Gastrocnemius medialis (tissue), 4 donors: ENCODE results near the gene CIZ1. TPM values are rescaled to one million over a fixed set of nuclear protein-coding genes. Genes with fewer than 3 reads are reported as not detected.

Experiments
- ATAC-seq, 2 donors: fragments of 150-250 bp; one replicate each; pipeline ENCODE4 v1.9.1; 2016
- DNase-seq, 2 donors: peaks; one replicate each; pipeline ENCODE4 v3.0.0-alpha.2; 2019
- H3K27ac ChIP-seq, 4 donors: fragments of 200-600 bp; sonication (generic); 1 replicate in 1 of 4; 2 replicates in 3 of 4; pipeline ENCODE4 v1.5.1; 2016 to 2018; ENCODE audit warnings: mild to moderate bottlenecking in 2 of 4, moderate library complexity in 1 of 4
- H3K27me3 ChIP-seq, 3 donors: fragments of 200-600 bp; sonication (generic) in 2 of 3; 1 replicate in 1 of 3; 2 replicates in 2 of 3; pipeline versions ENCODE4 v1.5.1 to v1.6.0; 2016 to 2019; ENCODE audit warnings: mild to moderate bottlenecking in 1 of 3, moderate library complexity in 1 of 3
- H3K36me3 ChIP-seq, 2 donors: fragments of 200-600 bp; sonication (generic) in 1 of 2; one replicate each; pipeline ENCODE4 v1.5.1; 2017 to 2018
- H3K4me1 ChIP-seq, 2 donors: fragments of 200-600 bp; sonication (generic) in 1 of 2; one replicate each; pipeline ENCODE4 v1.5.1; 2016 to 2017; ENCODE audit warnings: mild to moderate bottlenecking in 2 of 2
- H3K4me3 ChIP-seq, 4 donors: fragments of 200-600 bp; sonication (generic) in 3 of 4; 1 replicate in 1 of 4; 2 replicates in 3 of 4; pipeline ENCODE4 v1.5.1; 2016 to 2019; ENCODE audit warnings: mild to moderate bottlenecking in 2 of 4
- H3K9me3 ChIP-seq, 3 donors: fragments of 200-600 bp; sonication (generic) in 2 of 3; 1 replicate in 1 of 3; 2 replicates in 2 of 3; pipeline ENCODE4 v1.5.1; 2016 to 2019
- CTCF ChIP-seq, 5 experiments: fragments of 450-650 bp in 3 of 5; fragments of 200-600 bp in 2 of 5; sonication (generic) in 2 of 5; IDR thresholded peaks in 4 of 5; conservative IDR thresholded peaks in 1 of 5; 1 replicate in 4 of 5; 2 replicates in 1 of 5; pipeline ENCODE4 v1.5.1; 2016 to 2019; ENCODE audit warnings: antibody characterized with exemption in 5 of 5, mild to moderate bottlenecking in 3 of 5, moderate library complexity in 3 of 5
- POLR2A ChIP-seq, 2 donors: fragments of 450-650 bp; IDR thresholded peaks; one replicate each; pipeline ENCODE4 v1.6.1; 2017; ENCODE audit warnings: antibody characterized with exemption in 2 of 2, mild to moderate bottlenecking in 2 of 2, moderate library complexity in 2 of 2
- in situ Hi-C, 4 donors: fragments of 200-750 bp; cut with MboI; loops; one replicate each; pipeline versions ENCODE4 v1.15.0 to v1.8.0; 2017; ENCODE audit warnings: low sequenced_read_pairs in 4 of 4
- intact Hi-C: fragments of 100-400 bp; cut with DNase I; formaldehyde crosslinking; loops from one replicate; pipeline ENCODE4 v1.15.1; 2023; ENCODE audit warnings: low total_unique reads
- total RNA-seq, 4 donors: library from RNA; depleted of rRNA; stranded (reverse); fragments of >200 nt; gene quantifications; one replicate each; pipeline versions ENCODE4 v1.1.0 to v1.2.3, GENCODE V29; 2016

CIZ1 gene
- total RNA-seq, 4 donors from 2014 or later = 47.8 to 61.3 (median 53.0) TPM

- H3K4me3 ChIP-seq = no peak overlapping the region
- ATAC-seq = no peak
Measured at GRCh38 chr9:128145536-128145935, 45.8 kb downstream of the CIZ1 start.

DNA sequence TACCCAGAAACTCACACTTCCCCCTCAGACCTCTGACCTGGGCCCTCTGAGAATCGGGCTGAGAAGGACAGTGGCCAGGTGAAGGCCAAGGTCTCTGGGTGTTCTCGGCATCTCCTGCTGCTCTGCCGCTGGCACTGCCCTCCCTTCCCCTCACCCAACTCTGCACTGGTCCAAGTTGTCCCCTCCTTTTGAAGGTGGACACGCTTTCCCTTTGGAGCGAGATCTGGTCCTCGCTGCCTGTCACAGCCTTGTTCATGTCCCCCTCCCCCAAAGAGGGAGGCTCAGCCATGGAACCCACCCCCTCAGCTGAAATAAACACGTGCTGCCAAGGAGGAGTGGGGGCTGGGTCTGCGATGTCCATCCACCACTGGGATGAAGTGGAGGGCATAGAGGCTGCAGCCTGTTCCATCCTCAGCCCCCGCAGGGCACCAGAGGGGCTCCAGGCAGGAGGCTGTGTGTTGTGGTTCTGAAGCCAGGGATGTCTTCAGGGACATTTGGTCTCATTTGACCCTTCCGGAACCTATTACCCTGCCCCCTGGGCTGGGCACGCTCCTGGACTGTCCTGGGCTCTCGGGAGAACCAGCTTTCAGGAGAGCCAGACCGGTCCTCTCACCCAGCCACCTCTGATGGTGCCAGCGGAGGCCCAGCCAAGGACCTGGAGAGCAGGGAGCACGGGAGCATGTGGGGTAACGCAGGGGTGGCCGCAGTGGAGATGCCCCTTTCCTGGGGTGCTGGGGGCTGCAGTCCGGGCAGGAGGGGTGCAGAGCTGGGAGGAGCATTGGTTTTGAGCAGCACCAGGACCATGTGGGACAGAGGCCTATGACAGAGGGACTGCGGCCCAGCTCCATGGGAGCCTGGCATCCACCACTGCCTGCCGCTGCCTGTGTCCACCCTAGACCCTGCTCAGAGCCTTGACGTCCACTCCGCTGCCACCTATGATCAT, 46.9 kb downstream of the CIZ1 start:
- no peak for TF ChIP-seq CTCF (IDR thresholded peaks at IDR 0.05 in 4 of 5, conservative IDR thresholded peaks at IDR 0.05 in 1 of 5)
- TF ChIP-seq POLR2A (IDR thresholded peaks at IDR 0.05) = no peak
- intact Hi-C loops (no loop called here), in situ Hi-C loops (no loop called here)
- Histone ChIP-seq H3K4me1 (peaks cover 0 to 7% of the 10 kb centered on the region in 2 donors), H3K9me3 (no peaks in the 10 kb centered on the region), H3K36me3 (no peaks in the 10 kb centered on the region), H3K4me3 (no peak overlapping the region), H3K27me3 (no peaks in the 10 kb centered on the region), H3K27ac (no peak overlapping the region)
- no peak for ATAC-seq
- no peak for DNase-seq

More at GRCh38 chr9:128145536-128145935, 45.8 kb downstream of the CIZ1 start:
- no peak for DNase-seq
- intact Hi-C loops (no loop called here), in situ Hi-C loops (no loop called here)
- Histone ChIP-seq H3K4me1 (peaks cover 0 to 8% of the 10 kb centered on the region in 2 donors), H3K27ac (no peak overlapping the region), H3K27me3 (no peaks in the 10 kb centered on the region), H3K9me3 (no peaks in the 10 kb centered on the region), H3K36me3 (no peaks in the 10 kb centered on the region)
- no peak for TF ChIP-seq CTCF (IDR thresholded peaks at IDR 0.05 in 4 of 5, conservative IDR thresholded peaks at IDR 0.05 in 1 of 5)
- no peak for TF ChIP-seq POLR2A (IDR thresholded peaks at IDR 0.05)

DNA sequence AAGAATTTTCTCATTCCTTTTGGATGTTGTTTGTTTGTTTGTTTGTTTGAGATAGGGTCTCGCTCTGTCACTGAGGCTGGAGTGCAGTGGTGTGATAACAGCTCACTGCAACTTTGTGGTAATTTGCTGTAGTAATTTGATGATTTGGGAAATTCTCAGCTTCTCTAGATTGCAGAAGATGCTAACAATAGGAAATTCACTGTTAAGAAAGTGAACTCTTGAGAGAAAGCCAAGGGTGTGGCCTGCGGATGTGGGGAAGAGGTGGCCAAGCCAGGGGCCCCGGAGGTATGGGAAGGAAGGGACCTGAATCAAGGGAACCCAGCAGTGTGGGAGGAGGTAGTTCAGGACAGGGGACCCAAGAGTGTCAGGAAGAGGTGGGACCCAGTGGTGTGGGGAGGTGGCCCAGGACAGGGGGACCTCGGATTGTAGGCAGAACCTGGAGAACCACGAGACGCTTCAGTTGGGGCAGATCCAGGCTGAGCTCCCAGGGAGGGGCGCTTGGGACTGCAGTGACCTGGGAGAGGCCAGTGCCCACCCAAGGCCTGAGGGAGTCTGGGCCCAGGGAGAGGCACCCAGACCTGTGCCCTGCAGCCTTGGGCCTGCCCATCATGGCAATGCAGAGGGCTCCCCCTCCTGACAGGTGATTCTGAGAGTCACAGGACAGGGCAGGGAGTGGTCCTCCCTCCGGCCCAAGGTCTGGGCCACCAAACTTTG, 47.7 kb downstream of the CIZ1 start:
- Histone ChIP-seq H3K9me3 (no peaks in the 10 kb centered on the region), H3K27ac (no peak overlapping the region), H3K27me3 (no peaks in the 10 kb centered on the region), H3K36me3 (no peaks in the 10 kb centered on the region), H3K4me3 (no peak overlapping the region), H3K4me1 (peaks cover 0 to 1% of the 10 kb centered on the region in 2 donors)
- TF ChIP-seq POLR2A (IDR thresholded peaks at IDR 0.05) (no peak), CTCF (IDR thresholded peaks at IDR 0.05 in 4 of 5, conservative IDR thresholded peaks at IDR 0.05 in 1 of 5) (no peak)
- ATAC-seq (no peak), DNase-seq (no peak)
- intact Hi-C loops (no loop called here), in situ Hi-C loops (no loop called here)

DNA sequence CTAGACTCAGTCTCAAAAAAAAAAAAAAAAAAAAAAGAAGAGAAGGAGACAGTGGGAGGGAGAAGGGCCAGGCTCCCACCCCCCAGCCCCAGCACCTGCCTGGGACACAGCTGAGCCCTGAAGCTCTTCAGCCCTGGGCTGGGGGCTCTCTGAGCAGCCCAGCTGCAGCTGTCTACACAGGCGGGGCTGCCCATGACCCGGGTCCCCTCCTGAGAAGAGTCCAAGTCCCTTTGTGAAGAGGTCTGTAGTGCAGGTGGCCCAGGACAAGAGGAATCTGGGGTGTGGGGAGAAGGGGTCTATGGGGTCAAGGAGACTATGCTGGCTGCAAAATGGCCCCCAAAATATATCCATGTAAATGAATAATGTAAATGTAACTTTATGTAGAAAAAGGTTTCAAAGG, 48.8 kb downstream of the CIZ1 start:
- TF ChIP-seq CTCF (IDR thresholded peaks at IDR 0.05 in 4 of 5, conservative IDR thresholded peaks at IDR 0.05 in 1 of 5) (no peak), POLR2A (IDR thresholded peaks at IDR 0.05) (no peak)
- no peak for DNase-seq
- H3K27ac ChIP-seq = no peak overlapping the region
- no peak overlapping the region for H3K4me3 ChIP-seq
- H3K9me3 ChIP-seq = no peaks in the 10 kb centered on the region
- no peaks in the 10 kb centered on the region for H3K36me3 ChIP-seq
- intact Hi-C loops = no loop called here
- H3K4me1 ChIP-seq = no peaks in the 10 kb centered on the region
- in situ Hi-C loops = no loop called here
- ATAC-seq = no peak
- H3K27me3 ChIP-seq = no peaks in the 10 kb centered on the region
